Left lung (tissue), 10 donors: Measurements from ENCODE around the gene IL36A. TPM values are rescaled to one million over a fixed set of nuclear protein-coding genes. Genes with fewer than 3 reads are reported as not detected.

Source experiments
- ATAC-seq: fragments of 200-7000 bp; cut with Tn5 transposase; one replicate; pipeline ENCODE4 v1.9.1; 2020; ENCODE audit warnings: moderate library complexity
- DNase-seq, 4 donors: peaks; one replicate each; pipeline ENCODE4 v3.0.0-alpha.2; 2013 to 2020
- H3K27ac ChIP-seq, 2 donors: fragments of 200-600 bp; sonication (generic) in 1 of 2; one replicate each; pipeline versions ENCODE4 v1.5.0 to v1.8.0; 2020 to 2021
- H3K27me3 ChIP-seq, 2 donors: fragments of 200-600 bp; sonication (generic) in 1 of 2; one replicate each; pipeline versions ENCODE4 v1.5.0 to v1.8.0; 2020 to 2021
- H3K36me3 ChIP-seq, 2 donors: fragments of 200-600 bp; sonication (generic) in 1 of 2; one replicate each; pipeline versions ENCODE4 v1.5.0 to v1.8.0; 2020 to 2021
- H3K4me1 ChIP-seq, 2 donors: fragments of 200-600 bp; one replicate each; pipeline ENCODE4 v1.8.0; 2021
- H3K4me3 ChIP-seq, 2 donors: fragments of 200-600 bp; sonication (generic) in 1 of 2; one replicate each; pipeline versions ENCODE4 v1.5.0 to v1.8.0; 2020 to 2021; ENCODE audit warnings: mild to moderate bottlenecking in 1 of 2
- H3K9me3 ChIP-seq, 2 donors: fragments of 200-600 bp; sonication (generic) in 1 of 2; one replicate each; pipeline versions ENCODE4 v1.5.0 to v1.8.0; 2020 to 2021
- intact Hi-C, 2 donors: fragments of 100-400 bp; cut with DNase I; formaldehyde crosslinking; loops; one replicate each; pipeline versions ENCODE4 v1.11.2 to v1.14.2; 2022
- polyA plus RNA-seq, 6 donors: library from polyadenylated mRNA; unstranded; fragments of 120-200 nt; gene quantifications; one replicate each; pipeline ENCODE4 v1.2.1, GENCODE V29; 2013; ENCODE audit not compliant: insufficient read length in 6 of 6
- total RNA-seq, 2 donors: library from RNA; stranded (reverse); fragmentation: NEBNext Ultra II Directional; extraction: Animal tissue kit (Norgen Biotek cat#: 25700); gene quantifications; one replicate each; pipeline ENCODE4 v1.2.1, GENCODE V29; 2021
- TF ChIP-seq, protein P1 (sequence below), 2 donors: fragments of 200-600 bp; sonication (generic) in 1 of 2; IDR thresholded peaks; one replicate each; pipeline versions ENCODE4 v1.5.0 to v1.8.0; 2021; ENCODE audit warnings: antibody characterized with exemption in 2 of 2
- donor health status: DM: no; HTN: yes; CAD: no.
- donor health status: DM: no; HTN: no; CAD: no.

IL36A gene
- total and polyA plus RNA-seq, 8 donors, result not detected

DNA sequence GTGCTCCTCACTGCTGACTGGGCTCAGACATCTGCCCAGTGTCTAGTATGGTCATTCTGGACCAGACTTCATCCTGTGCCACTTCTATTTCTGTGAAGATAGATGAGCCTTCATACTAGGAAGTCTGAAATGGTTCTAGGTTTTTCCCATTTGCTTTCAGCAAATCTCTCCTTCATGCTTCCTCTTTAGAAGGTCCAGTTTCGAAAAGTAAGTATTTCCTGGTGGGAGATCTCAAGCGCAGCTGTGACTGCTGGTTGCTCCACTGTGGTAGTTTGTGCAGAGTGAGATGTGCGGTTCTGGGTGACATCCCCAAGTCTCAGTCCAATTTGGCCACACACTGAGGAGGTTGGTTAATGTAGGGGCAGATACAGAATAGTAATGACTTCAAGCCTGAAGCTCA, 33.0 kb downstream of the IL36A start:
- no peaks in the 10 kb centered on the region for H3K36me3 ChIP-seq
- DNase-seq (no peak), ATAC-seq (no peak)
- no peak overlapping the region for H3K4me3 ChIP-seq
- H3K9me3 ChIP-seq, result no peaks in the 10 kb centered on the region
- no peaks in the 10 kb centered on the region for H3K27me3 ChIP-seq
- intact Hi-C loops, result no loop called here
- H3K27ac ChIP-seq, result no peak overlapping the region
- TF ChIP-seq, protein P1, sequence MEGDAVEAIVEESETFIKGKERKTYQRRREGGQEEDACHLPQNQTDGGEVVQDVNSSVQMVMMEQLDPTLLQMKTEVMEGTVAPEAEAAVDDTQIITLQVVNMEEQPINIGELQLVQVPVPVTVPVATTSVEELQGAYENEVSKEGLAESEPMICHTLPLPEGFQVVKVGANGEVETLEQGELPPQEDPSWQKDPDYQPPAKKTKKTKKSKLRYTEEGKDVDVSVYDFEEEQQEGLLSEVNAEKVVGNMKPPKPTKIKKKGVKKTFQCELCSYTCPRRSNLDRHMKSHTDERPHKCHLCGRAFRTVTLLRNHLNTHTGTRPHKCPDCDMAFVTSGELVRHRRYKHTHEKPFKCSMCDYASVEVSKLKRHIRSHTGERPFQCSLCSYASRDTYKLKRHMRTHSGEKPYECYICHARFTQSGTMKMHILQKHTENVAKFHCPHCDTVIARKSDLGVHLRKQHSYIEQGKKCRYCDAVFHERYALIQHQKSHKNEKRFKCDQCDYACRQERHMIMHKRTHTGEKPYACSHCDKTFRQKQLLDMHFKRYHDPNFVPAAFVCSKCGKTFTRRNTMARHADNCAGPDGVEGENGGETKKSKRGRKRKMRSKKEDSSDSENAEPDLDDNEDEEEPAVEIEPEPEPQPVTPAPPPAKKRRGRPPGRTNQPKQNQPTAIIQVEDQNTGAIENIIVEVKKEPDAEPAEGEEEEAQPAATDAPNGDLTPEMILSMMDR (IDR thresholded peaks at IDR 0.05), result no peak
- no peaks in the 10 kb centered on the region for H3K4me1 ChIP-seq

DNA sequence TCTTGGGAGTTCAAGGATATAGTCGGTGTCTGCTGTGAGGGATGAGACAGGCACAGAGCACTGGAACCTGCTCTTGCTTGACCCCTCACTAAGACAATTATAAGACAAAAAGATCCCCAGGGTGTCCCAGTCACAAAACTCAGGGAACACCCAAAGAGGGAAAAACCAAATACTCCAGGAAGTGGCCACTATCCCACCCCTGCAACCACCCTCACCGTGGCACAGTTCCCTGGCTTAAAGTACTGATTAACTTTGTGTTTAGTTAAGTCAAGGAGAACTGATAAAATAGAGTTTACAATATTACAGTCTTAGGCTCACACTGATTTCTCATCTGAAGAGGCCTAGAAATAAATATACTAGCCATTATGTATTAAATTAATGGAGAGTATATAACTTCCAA, 33.9 kb downstream of the IL36A start:
- Histone ChIP-seq H3K36me3 (no peaks in the 10 kb centered on the region), H3K9me3 (no peaks in the 10 kb centered on the region), H3K27ac (no peak overlapping the region), H3K27me3 (no peaks in the 10 kb centered on the region), H3K4me1 (no peaks in the 10 kb centered on the region), H3K4me3 (no peak overlapping the region)
- ATAC-seq, result no peak
- intact Hi-C loops, result no loop called here
- TF ChIP-seq, protein P1 (IDR thresholded peaks at IDR 0.05), result no peak
- DNase-seq, result no peak

DNA sequence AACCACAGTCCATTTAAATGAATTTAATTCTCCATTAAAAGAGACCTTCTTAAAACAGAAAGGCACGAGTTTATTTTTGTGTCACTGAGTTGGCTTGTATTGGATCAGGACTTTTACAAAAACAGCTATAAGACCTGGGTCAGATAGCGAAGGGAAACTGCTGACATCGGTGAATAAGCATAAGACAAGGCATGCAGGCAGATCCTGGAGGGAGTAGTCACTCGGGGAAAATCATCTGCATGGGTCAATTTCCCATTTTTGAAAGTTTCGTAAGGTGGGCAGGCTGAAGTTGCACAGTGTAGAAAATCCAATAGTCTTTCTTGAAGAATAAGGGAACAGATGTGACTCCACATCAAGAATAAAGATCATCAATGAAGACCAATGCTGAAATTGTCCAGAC, 34.5 kb downstream of the IL36A start:
- intact Hi-C loops, result no loop called here
- no peak overlapping the region for H3K27ac ChIP-seq
- TF ChIP-seq, protein P1 (IDR thresholded peaks at IDR 0.05), result no peak
- ATAC-seq, result no peak
- no peak overlapping the region for H3K4me3 ChIP-seq
- H3K36me3 ChIP-seq, result no peaks in the 10 kb centered on the region
- H3K9me3 ChIP-seq, result no peaks in the 10 kb centered on the region
- H3K27me3 ChIP-seq, result no peaks in the 10 kb centered on the region
- no peaks in the 10 kb centered on the region for H3K4me1 ChIP-seq
- DNase-seq, result no peak

DNA sequence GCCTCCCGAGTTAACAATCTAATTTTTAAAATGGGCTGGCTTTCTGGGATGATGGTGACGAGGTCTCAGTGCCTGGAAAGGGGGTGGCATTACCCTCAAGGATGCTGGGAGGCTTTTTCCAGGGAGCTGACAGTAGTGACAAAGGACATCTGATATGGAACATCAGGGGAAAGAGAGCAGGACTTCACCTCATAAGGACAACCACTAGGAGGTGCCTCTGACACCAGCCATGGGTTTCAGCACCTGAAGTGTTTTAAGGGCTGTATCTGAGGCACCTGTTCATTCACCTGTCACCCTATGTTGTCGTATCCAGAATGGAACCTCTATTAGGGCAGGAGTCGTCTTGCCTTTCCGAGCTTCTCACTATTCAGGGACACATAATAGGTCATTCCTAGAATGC, 36.6 kb downstream of the IL36A start:
- no peaks in the 10 kb centered on the region for H3K36me3 ChIP-seq
- H3K4me3 ChIP-seq, result no peak overlapping the region
- H3K27me3 ChIP-seq, result no peaks in the 10 kb centered on the region
- H3K9me3 ChIP-seq, result no peaks in the 10 kb centered on the region
- TF ChIP-seq, protein P1 (IDR thresholded peaks at IDR 0.05), result no peak
- DNase-seq, result no peak
- peak; percentile 44 for ATAC-seq
- intact Hi-C loops, result no loop called here
- no peak overlapping the region for H3K27ac ChIP-seq
- H3K4me1 ChIP-seq, result no peaks in the 10 kb centered on the region

DNA sequence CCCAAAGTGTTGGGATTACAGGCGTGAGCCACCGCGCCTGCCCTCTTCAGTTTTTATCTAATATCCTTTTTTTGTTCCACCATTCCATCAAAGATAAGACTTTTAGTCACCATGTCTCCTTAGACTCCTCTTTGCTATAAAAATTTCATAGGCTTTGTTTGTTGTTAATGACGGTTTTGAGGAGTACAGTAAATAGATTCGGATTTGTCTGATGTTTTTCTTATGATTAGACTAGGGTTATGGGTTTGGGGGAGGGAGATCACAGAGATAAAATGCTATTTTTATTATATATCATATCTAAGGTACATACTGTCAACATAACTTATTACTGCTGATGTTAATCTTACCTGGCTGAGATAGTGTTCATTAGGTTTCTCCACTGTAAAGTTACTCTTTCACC, 41.2 kb downstream of the IL36A start:
- Histone ChIP-seq H3K36me3 (no peaks in the 10 kb centered on the region), H3K4me3 (no peak overlapping the region), H3K27me3 (no peaks in the 10 kb centered on the region), H3K9me3 (peaks cover 0 to 8% of the 10 kb centered on the region in 2 donors), H3K4me1 (no peaks in the 10 kb centered on the region), H3K27ac (no peak overlapping the region)
- intact Hi-C loops, result no loop called here
- TF ChIP-seq, protein P1 (IDR thresholded peaks at IDR 0.05), result no peak
- ATAC-seq, result no peak
- DNase-seq, result no peak
